Sigmoid colon (tissue), 4 donors: Measurements from ENCODE around the gene MTR.

Source experiments
- EP300 ChIP-seq, 4 donors: sonication (generic); formaldehyde crosslinking; IDR thresholded peaks; one replicate each; pipeline ENCODE4 v1.6.1; 2017; ENCODE audit warnings: antibody characterized with exemption in 4 of 4
- TF ChIP-seq, protein P1 (sequence below), 4 experiments: fragments of 450-650 bp in 3 of 4; fragments of 200-600 bp in 1 of 4; IDR thresholded peaks; one replicate each; pipeline ENCODE4 v1.5.1; 2016 to 2019; ENCODE audit warnings: antibody characterized with exemption in 4 of 4, mild to moderate bottlenecking in 3 of 4, moderate library complexity in 2 of 4

DNA sequence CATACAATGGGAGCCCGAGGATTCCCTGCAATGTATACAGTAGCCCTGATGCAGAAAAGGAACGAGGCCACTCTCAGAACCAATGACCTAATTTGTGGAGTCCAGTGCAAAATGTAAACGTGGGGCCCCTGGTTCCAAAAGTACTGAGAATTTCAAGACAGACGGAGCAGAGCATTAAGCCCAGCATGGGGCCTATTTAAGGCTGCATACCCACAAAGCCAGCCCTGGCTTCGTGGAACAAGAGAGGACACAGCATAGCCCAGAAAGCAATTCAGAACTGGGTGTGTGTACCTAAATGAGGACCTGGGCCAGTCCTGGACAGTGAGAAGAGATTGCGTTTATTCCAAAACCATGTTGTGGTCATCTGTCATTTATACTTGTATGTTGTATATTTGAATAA lies 153.9 kb downstream of the MTR start:
- TF ChIP-seq, protein P1, sequence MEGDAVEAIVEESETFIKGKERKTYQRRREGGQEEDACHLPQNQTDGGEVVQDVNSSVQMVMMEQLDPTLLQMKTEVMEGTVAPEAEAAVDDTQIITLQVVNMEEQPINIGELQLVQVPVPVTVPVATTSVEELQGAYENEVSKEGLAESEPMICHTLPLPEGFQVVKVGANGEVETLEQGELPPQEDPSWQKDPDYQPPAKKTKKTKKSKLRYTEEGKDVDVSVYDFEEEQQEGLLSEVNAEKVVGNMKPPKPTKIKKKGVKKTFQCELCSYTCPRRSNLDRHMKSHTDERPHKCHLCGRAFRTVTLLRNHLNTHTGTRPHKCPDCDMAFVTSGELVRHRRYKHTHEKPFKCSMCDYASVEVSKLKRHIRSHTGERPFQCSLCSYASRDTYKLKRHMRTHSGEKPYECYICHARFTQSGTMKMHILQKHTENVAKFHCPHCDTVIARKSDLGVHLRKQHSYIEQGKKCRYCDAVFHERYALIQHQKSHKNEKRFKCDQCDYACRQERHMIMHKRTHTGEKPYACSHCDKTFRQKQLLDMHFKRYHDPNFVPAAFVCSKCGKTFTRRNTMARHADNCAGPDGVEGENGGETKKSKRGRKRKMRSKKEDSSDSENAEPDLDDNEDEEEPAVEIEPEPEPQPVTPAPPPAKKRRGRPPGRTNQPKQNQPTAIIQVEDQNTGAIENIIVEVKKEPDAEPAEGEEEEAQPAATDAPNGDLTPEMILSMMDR (IDR thresholded peaks at IDR 0.05), result no peak
- no peak for TF ChIP-seq EP300 (IDR thresholded peaks at IDR 0.05)
